CD1c-positive myeloid dendritic cell (primary cell): Measurements from ENCODE around the gene NDFIP1.

Experiments
- DNase-seq: peaks from one replicate; pipeline ENCODE4 v3.0.0-alpha.2; 2016; ENCODE audit errors: extremely low spot score

NDFIP1 gene

DNA sequence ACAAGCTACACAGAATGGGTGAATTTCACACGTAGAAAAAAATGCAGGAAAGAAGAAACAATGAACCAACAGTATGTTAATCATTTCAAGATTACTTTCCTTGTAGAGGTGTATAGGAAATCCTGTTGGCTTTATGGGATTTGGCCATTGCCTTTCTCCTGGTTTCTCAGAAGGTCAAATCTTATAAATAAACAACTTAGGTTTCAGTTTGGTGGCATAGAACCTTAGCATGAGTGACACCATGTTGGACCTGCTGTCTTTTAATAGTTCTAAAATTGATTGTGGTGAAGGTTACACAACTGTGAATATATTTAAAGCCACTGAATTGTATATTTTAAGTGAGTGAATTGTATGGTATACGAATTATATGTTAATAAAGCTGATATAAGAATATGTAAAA lies 16.7 kb upstream of the NDFIP1 start:
- no peak for DNase-seq

GRCh38 chr5:142095035-142095434 lies 13.5 kb upstream of the NDFIP1 start:
- DNase-seq, result peak; percentile 55

GRCh38 chr5:142095651-142096330 lies 12.8 kb upstream of the NDFIP1 start:
- peak; percentile 61 for DNase-seq

- DNase-seq, result no peak
Observed at GRCh38 chr5:142096382-142096781, 12.2 kb upstream of the NDFIP1 start.

DNA sequence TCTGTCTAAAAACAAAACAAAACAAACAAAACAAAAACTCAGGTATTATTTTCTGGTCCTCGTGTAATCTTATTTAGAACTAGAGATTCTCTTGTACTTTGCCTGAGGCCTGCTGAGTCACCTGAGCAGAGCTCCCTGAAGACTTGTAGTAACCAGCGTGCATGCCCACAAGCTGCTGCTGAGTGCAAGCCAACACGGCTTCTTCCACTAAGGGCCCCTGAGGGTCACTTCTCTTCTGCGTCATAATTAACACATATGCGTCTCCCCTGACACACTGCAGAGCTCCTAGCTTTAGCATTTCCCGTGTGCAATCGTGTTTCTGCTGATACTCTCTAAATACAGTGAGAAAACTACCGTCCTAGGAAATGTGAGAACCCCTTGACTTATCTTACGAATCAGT lies 10.9 kb upstream of the NDFIP1 start:
- no peak for DNase-seq

DNA sequence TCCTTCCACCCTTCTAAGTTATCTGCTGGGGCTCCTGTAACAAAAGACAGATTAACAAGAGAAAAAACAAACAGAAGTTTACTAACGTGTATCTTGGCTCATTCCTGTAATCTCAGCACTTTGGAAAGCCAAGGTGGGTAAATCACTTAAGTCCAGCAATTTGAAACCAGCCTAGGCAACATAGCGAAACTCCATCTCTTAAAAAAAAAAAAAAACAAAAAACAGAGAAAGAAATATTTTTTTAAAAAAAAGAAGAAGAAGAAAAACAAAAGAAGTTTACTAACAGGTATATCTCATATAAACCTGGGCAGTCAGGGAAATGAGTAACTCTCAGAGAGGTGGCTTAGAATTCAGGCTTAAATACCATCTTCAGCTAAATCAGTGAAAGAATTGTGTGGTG lies 10.3 kb upstream of the NDFIP1 start:
- DNase-seq, result no peak

- no peak for DNase-seq
Observed at GRCh38 chr5:142098931-142099330, 9.6 kb upstream of the NDFIP1 start.

GRCh38 chr5:142100307-142100706 lies 8.3 kb upstream of the NDFIP1 start:
- DNase-seq, result no peak

GRCh38 chr5:142102980-142103740 lies 5.4 kb upstream of the NDFIP1 start:
- DNase-seq, result no peak

DNA sequence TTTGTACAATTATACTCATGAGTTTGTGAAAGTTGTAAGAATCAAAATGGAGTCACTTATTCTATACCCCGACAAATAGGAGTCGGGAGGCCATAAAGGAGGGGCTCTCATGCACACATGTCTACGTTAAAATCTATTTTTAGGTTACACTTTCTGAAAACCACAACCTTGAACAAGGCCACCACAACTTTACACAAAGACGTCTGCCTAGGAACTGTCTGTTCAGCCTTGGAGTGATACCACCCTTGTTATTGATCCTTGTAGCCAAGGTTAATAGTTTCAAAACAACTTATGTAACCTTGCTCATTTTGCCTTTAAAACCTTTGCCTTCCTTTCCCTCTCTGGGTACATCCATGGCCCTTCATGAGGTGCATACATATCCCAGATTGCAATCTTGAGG lies 4.1 kb upstream of the NDFIP1 start:
- DNase-seq, result no peak

DNA sequence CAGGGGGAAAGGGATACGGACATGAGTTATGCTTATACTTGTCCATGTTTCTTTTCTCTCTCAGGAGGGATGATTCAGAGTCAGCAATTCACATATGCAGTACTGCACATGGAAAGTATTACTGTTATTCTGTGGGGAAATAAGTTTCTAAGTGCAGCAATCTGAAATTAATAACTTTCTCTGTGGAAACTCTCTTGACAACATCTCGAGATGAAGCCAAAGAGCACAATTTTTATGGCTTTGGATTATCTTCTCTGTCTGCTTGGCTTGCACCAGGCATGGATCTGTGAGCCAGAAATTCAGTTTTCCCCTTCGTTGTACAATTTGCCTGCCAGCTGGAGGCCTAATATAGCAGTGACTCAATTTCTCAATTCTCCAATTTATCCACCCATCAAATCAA lies 2.5 kb upstream of the NDFIP1 start:
- DNase-seq, result no peak

- DNase-seq, result no peak
Observed at GRCh38 chr5:142107036-142107735, 1.4 kb upstream of the NDFIP1 start.

DNA sequence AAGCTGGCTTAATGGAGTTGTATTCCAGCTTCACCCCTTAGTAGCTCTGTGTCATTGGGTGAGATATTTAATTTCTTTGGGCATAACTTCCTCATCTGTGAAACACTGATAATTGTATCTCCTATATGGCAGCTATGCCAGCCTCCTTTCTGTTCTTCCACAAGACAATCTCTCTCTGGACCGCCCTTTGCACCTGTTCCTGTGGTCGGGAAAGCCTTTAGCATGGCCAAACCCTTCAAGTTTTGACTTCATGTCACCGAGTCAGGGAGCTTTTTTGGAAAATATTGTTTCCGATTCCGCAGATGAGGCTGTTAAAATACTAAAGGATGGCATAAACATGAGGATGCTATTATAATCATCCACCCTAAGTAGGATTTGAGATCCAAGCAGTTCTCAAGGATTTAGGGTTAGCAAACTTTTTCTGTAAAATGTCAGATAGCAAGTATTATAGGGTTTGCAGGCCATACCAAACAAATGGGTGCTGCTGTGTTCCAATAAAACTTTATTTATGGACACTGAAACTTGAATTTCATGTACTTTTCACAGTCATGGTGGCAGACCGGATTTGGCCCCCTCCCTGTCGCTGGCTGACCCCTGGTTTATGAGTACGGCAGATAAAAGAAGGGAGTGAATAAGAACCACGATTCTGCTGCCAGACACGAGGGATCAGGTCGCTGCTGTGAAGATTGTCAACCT lies 695 bp upstream of the NDFIP1 start:
- no peak for DNase-seq

GRCh38 chr5:142109331-142110045 lies 909 bp downstream of the NDFIP1 start:
- peak; percentile 37 for DNase-seq

DNA sequence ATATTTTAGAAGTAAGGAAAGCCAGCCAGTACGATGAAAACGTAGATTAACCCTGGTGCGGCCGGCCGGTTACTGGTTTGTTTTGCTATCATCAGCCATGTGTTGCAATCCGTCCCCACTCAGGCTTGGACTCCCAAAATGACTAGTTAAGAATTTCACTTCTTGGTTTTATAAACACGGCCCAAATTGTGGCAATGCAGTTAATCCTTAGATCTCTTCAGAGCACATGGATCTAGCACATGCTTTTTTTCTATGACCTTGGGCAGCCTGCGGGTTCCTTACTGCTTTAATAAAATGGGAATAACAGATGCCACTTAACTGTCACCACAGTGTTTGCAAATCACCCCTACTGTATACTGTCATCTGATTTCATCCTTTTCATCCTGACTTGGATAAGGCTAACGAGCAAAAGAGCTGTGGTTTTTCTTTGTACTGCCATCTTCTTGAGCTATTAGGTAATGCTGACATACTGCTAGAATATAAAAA lies 1.5 kb downstream of the NDFIP1 start:
- peak; percentile 90 for DNase-seq

DNA sequence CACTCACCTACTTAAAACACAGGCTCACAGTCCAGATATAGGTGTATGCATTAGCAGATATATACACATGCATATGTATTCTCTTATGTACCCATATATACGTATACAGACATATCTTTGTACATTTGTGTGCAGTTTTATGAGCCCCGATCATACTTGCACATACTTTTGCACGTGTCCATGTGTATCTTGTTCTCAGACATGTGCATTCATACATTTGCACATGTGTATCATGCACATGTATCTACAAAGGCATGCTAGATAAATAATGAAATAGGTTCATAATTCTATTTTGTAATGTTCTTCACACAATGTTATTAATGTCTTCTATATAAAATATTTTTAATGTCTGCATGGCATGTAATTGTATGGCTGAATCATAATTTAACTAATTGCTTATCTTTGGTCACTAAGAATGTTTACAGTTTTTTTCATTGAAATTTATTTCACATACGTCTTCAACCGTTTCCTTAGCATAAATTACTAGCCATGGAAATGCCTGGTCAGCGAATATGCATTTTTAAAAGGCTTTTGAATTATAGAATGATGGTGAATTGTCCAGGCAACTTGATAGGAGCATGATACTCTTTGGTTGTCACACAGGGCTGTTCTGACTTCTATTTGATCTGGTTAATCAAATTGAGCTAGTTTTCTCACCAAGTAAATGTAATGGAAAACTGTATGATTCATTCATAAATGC lies 2.6 kb downstream of the NDFIP1 start:
- no peak for DNase-seq

GRCh38 chr5:142114687-142115086 lies 6.1 kb downstream of the NDFIP1 start:
- no peak for DNase-seq

GRCh38 chr5:142115937-142116614 lies 7.5 kb downstream of the NDFIP1 start:
- DNase-seq, result no peak

- no peak for DNase-seq
Observed at GRCh38 chr5:142117579-142118151, 9.1 kb downstream of the NDFIP1 start.

DNA sequence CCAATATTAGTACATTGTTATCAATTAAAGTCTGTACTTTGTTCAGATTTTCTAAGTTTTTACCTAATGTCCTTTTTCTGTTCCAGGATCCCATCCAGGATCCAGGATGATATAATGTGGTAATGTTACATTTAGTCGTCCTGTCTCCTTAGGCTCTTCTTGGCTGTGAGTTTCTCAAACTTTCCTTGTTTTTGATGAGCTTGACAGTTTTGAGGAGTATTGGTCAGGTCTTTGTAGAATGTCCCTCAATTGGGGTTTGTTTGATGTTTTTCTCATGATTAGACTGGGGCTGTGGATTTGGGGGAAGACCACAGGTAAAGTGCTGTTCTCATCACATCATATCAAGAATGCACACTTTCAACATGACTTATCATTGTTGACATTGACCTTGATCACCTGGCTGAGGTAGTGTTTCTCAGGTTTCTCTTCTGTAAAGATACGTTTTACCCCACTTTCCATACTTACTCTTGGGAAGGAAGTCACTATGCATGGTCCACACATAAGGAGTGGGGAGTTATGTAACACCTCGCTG lies 9.6 kb downstream of the NDFIP1 start:
- DNase-seq, result no peak
